ENCODE measurements around the gene GLB1L3.

The GLB1L3 gene

GRCh38 chr11:134346101-134346975, 70.2 kb downstream of the GLB1L3 start:
- FAIRE-seq, result no peak

GRCh38 chr11:134346976-134347350, 70.8 kb downstream of the GLB1L3 start:
- no peak for FAIRE-seq

GRCh38 chr11:134347441-134347840, 71.3 kb downstream of the GLB1L3 start:
- FAIRE-seq, result no peak

- FAIRE-seq, result no peak
These were observed 73.1 kb downstream of the GLB1L3 start for GRCh38 chr11:134349109-134349801.

GRCh38 chr11:134349802-134350355, 73.7 kb downstream of the GLB1L3 start:
- FAIRE-seq, result no peak

GRCh38 chr11:134350381-134350780, 74.2 kb downstream of the GLB1L3 start:
- FAIRE-seq, result no peak

GRCh38 chr11:134352111-134352510, 75.9 kb downstream of the GLB1L3 start:
- no peak for FAIRE-seq

GRCh38 chr11:134355136-134355535, 79.0 kb downstream of the GLB1L3 start:
- no peak for FAIRE-seq

GRCh38 chr11:134355656-134356055, 79.5 kb downstream of the GLB1L3 start:
- no peak for FAIRE-seq

GRCh38 chr11:134356656-134357544, 80.7 kb downstream of the GLB1L3 start:
- FAIRE-seq, result no peak

GRCh38 chr11:134357545-134357839, 81.3 kb downstream of the GLB1L3 start:
- FAIRE-seq, result no peak

- FAIRE-seq, result no peak
These were observed 82.1 kb downstream of the GLB1L3 start for GRCh38 chr11:134358165-134358855.

- FAIRE-seq, result no peak
These were observed 82.8 kb downstream of the GLB1L3 start for GRCh38 chr11:134358856-134359490.

- no peak for FAIRE-seq
These were observed 83.5 kb downstream of the GLB1L3 start for GRCh38 chr11:134359646-134360045.

- FAIRE-seq, result no peak
These were observed 84.1 kb downstream of the GLB1L3 start for GRCh38 chr11:134360050-134360835.

GRCh38 chr11:134361661-134362060, 85.5 kb downstream of the GLB1L3 start:
- FAIRE-seq, result no peak

GRCh38 chr11:134362192-134362901, 86.2 kb downstream of the GLB1L3 start:
- no peak for FAIRE-seq

- FAIRE-seq, result no peak
These were observed 87.0 kb downstream of the GLB1L3 start for GRCh38 chr11:134363161-134363560.

- FAIRE-seq, result no peak
These were observed 87.4 kb downstream of the GLB1L3 start for GRCh38 chr11:134363592-134363991.

- FAIRE-seq, result no peak
These were observed 88.1 kb downstream of the GLB1L3 start for GRCh38 chr11:134364261-134364660.
